Nephron progenitor cell (in vitro differentiated cells): Measurements from ENCODE around the gene VWDE.
A peak's percentile ranks its signal among the peaks of the same experiment; 100 is the strongest.

ENCODE experiments used
- DNase-seq: peaks from one replicate; pipeline ENCODE4 v3.0.0; 2021
- H3K27ac Mint-ChIP-seq: 2 replicates; pipeline ENCODE4 v1.8.0; 2021; ENCODE audit warnings: mild to moderate bottlenecking, moderate library complexity, mixed read lengths
- H3K27me3 Mint-ChIP-seq: 2 replicates; pipeline ENCODE4 v1.8.0; 2021; ENCODE audit warnings: mild to moderate bottlenecking, low read depth, mixed read lengths; ENCODE audit not compliant: poor library complexity
- H3K36me3 Mint-ChIP-seq: 2 replicates; pipeline ENCODE4 v1.8.0; 2021; ENCODE audit warnings: low read depth, mixed read lengths
- H3K4me1 Mint-ChIP-seq: 2 replicates; pipeline ENCODE4 v1.8.0; 2021; ENCODE audit warnings: mixed read lengths
- H3K4me3 Mint-ChIP-seq: 2 replicates; pipeline ENCODE4 v1.8.0; 2021; ENCODE audit warnings: mild to moderate bottlenecking, moderate library complexity, mixed read lengths
- H3K9me3 Mint-ChIP-seq: 2 replicates; pipeline ENCODE4 v1.8.0; 2021; ENCODE audit warnings: mild to moderate bottlenecking, moderate library complexity, mixed read lengths
- CTCF ChIP-seq: fragments of 200-600 bp; sonication (generic); IDR thresholded peaks from 2 replicates; pipeline ENCODE4 v1.5.0; 2021; ENCODE audit warnings: antibody characterized with exemption

Gene VWDE

GRCh38 chr7:12436126-12436525 lies 32.5 kb upstream of the VWDE start:
- H3K9me3 Mint-ChIP-seq = peaks cover 4% of the 10 kb centered on the region
- DNase-seq = no peak

GRCh38 chr7:12434012-12434642 lies 30.5 kb upstream of the VWDE start:
- Mint-ChIP-seq H3K27me3 (no peaks in the 10 kb centered on the region), H3K4me3 (no peak overlapping the region), H3K9me3 (peaks cover 23% of the 10 kb centered on the region), H3K36me3 (peaks cover 5% of the 10 kb centered on the region), H3K27ac (no peak overlapping the region), H3K4me1 (peaks cover 12% of the 10 kb centered on the region)
- TF ChIP-seq CTCF = peak; percentile 46
- no peak for DNase-seq

More at GRCh38 chr7:12436126-12436525, 32.5 kb upstream of the VWDE start:
- H3K4me1 Mint-ChIP-seq = peaks cover 12% of the 10 kb centered on the region
- no peak overlapping the region for H3K4me3 Mint-ChIP-seq
- H3K36me3 Mint-ChIP-seq = peaks cover under 1% of the 10 kb centered on the region
- no peak overlapping the region for H3K27ac Mint-ChIP-seq
- no peak for TF ChIP-seq CTCF
- peaks cover 5% of the 10 kb centered on the region for H3K27me3 Mint-ChIP-seq

- peak; percentile 10 for DNase-seq
- Mint-ChIP-seq H3K9me3 (peaks cover 42% of the 10 kb centered on the region), H3K4me1 (peaks cover 12% of the 10 kb centered on the region), H3K36me3 (peaks cover 10% of the 10 kb centered on the region), H3K4me3 (no peak overlapping the region), H3K27ac (no peak overlapping the region), H3K27me3 (no peaks in the 10 kb centered on the region)
- TF ChIP-seq CTCF = no peak
Observed at GRCh38 chr7:12431886-12432556, 28.4 kb upstream of the VWDE start.

GRCh38 chr7:12425311-12425710 lies 21.6 kb upstream of the VWDE start:
- Mint-ChIP-seq H3K36me3 (peaks cover 6% of the 10 kb centered on the region), H3K4me3 (no peak overlapping the region), H3K27me3 (no peaks in the 10 kb centered on the region), H3K27ac (no peak overlapping the region), H3K9me3 (peaks cover 48% of the 10 kb centered on the region), H3K4me1 (no peaks in the 10 kb centered on the region)
- no peak for DNase-seq
- no peak for TF ChIP-seq CTCF

- no peaks in the 10 kb centered on the region for H3K27me3 Mint-ChIP-seq
- no peaks in the 10 kb centered on the region for H3K4me1 Mint-ChIP-seq
- no peak for TF ChIP-seq CTCF
- H3K4me3 Mint-ChIP-seq = no peak overlapping the region
- no peak overlapping the region for H3K27ac Mint-ChIP-seq
- DNase-seq = no peak
- peaks cover 6% of the 10 kb centered on the region for H3K36me3 Mint-ChIP-seq
- peaks cover 38% of the 10 kb centered on the region for H3K9me3 Mint-ChIP-seq
Observed at GRCh38 chr7:12423997-12424745, 20.5 kb upstream of the VWDE start.
